Body of pancreas (tissue), 4 donors: ENCODE results near the gene USH2A.

ENCODE experiments used
- CTCF ChIP-seq, 7 experiments: fragments of 450-650 bp in 4 of 7; fragments of 200-600 bp in 3 of 7; sonication (generic) in 3 of 7; IDR thresholded peaks; one replicate each; pipeline ENCODE4 v1.5.1; 2016 to 2019; ENCODE audit warnings: antibody characterized with exemption in 7 of 7
- POLR2A ChIP-seq, 3 donors: fragments of 450-650 bp; IDR thresholded peaks; one replicate each; pipeline ENCODE4 v1.6.1; 2016; ENCODE audit warnings: antibody characterized with exemption in 3 of 3, mild to moderate bottlenecking in 2 of 3

DNA sequence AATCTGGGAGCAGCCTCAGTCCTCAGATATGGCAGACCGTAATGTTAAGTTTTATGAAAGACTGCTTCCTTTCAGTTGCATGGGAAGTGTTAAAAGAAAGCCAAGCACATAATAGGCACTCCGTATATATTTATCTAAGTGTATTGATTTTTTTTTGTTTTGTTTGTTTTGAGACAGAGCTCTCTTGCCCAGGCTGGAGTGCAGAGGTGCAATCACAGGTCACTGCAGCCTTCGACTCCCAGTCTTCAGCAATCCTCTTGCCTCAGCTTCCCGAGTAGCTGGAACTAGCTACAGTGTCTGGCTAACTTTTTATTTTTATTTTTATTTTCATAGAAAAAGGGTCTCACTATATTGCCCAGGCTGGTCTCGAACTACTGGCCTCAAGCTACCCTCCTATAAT, 341.8 kb downstream of the USH2A start:
- no peak for TF ChIP-seq POLR2A (IDR thresholded peaks at IDR 0.05)
- TF ChIP-seq CTCF (IDR thresholded peaks at IDR 0.05): no peak
